OCI-LY7 (cell line): ENCODE results near the gene CCDC17. TPM values are rescaled to one million over a fixed set of nuclear protein-coding genes. Genes with fewer than 3 reads are reported as not detected.

Experiments
- BruUV-seq: library from RNA; stranded (reverse); fragments of 400-500 nt; replicated peaks from 2 replicates; lab custom pipeline; 2021; lab: Mats Ljungman, UMichigan
- CTCF ChIA-PET: fragments of 300-600 bp; sonication (Branson Sonifier 250); formaldehyde crosslinking; loops from one replicate; lab custom pipeline; 2022; ENCODE audit warnings: antibody characterized with exemption; ENCODE audit not compliant: unreplicated experiment; lab: Charles Lee
- POLR2A ChIA-PET: fragments of 300-600 bp; sonication (Branson Sonifier 250); formaldehyde crosslinking; loops from one replicate; lab custom pipeline; 2022; ENCODE audit warnings: antibody characterized with exemption; lab: Charles Lee
- DNase-seq: peaks from one replicate; pipeline ENCODE4 v3.0.0-alpha.2; 2015; ENCODE audit warnings: low spot score
- H2AFZ ChIP-seq: fragments of 200-600 bp; sonication (generic), shearing (Covaris generic); 2 replicates; pipeline ENCODE4 v1.6.1; 2014; ENCODE audit warnings: mild to moderate bottlenecking, antibody characterized with exemption, low read length, moderate library complexity
- H3K27ac ChIP-seq: fragments of 200-600 bp; sonication (generic); 2 replicates; pipeline ENCODE4 v1.5.1; 2014; ENCODE audit warnings: mixed run types, low read depth, mild to moderate bottlenecking, moderate library complexity, low read length, inconsistent platforms; ENCODE audit not compliant: poor library complexity, severe bottlenecking
- H3K36me3 ChIP-seq: fragments of 200-600 bp; sonication (generic); 2 replicates; pipeline ENCODE4 v1.6.1; 2014; ENCODE audit warnings: mild to moderate bottlenecking, antibody characterized with exemption, low read length, moderate library complexity, mixed read lengths; ENCODE audit not compliant: insufficient read depth
- H3K4me1 ChIP-seq: fragments of 200-600 bp; sonication (generic); 2 replicates; pipeline ENCODE4 v1.5.1; 2014; ENCODE audit warnings: mild to moderate bottlenecking, low read length; ENCODE audit not compliant: insufficient read depth, poor library complexity, severe bottlenecking
- H3K4me2 ChIP-seq: fragments of 200-600 bp; sonication (generic); 2 replicates; pipeline ENCODE4 v1.6.1; 2014; ENCODE audit warnings: mild to moderate bottlenecking, low read length
- H3K4me3 ChIP-seq: fragments of 200-600 bp; sonication (generic); 2 replicates; pipeline ENCODE4 v1.5.1; 2014; ENCODE audit warnings: mild to moderate bottlenecking, low read depth, low read length; ENCODE audit not compliant: poor library complexity, severe bottlenecking
- H3K79me2 ChIP-seq: fragments of 200-600 bp; sonication (generic); 2 replicates; pipeline ENCODE4 v1.6.1; 2016; ENCODE audit warnings: low read depth, mild to moderate bottlenecking, low read length, moderate library complexity, mixed read lengths; ENCODE audit not compliant: insufficient read depth
- H3K9me2 ChIP-seq: fragments of 200-600 bp; sonication (generic); 2 replicates; pipeline ENCODE4 v1.6.1; 2016; ENCODE audit warnings: mild to moderate bottlenecking, low read length, mixed read lengths; ENCODE audit not compliant: insufficient read depth
- H3K9me3 ChIP-seq: fragments of 200-600 bp; sonication (generic); 2 replicates; pipeline ENCODE4 v1.6.1; 2014; ENCODE audit warnings: mild to moderate bottlenecking, mixed run types, low read length, mixed read lengths
- H4K20me1 ChIP-seq: fragments of 200-600 bp; sonication (generic); 2 replicates; pipeline ENCODE4 v1.6.1; 2014; ENCODE audit warnings: mild to moderate bottlenecking, antibody characterized with exemption, low read length, moderate library complexity, mixed read lengths; ENCODE audit not compliant: insufficient read depth
- CTCF ChIP-seq: fragments of 200-600 bp; sonication (generic); conservative IDR thresholded peaks from 2 replicates; pipeline ENCODE4 v1.5.1; 2014; ENCODE audit warnings: mild to moderate bottlenecking, antibody characterized with exemption, low read length, moderate library complexity, mixed read lengths
- EZH2phosphoT487 ChIP-seq: fragments of 200-600 bp; sonication (generic); IDR thresholded peaks from 2 replicates; pipeline ENCODE4 v1.6.1; 2018; ENCODE audit warnings: low read depth, borderline replicate concordance, mild to moderate bottlenecking, mixed run types, antibody characterized with exemption, low read length, moderate library complexity, mixed read lengths
- intact Hi-C: fragments of 100-400 bp; cut with micrococcal nuclease; formaldehyde crosslinking; loops from one replicate; pipeline ENCODE4 v1.10.0; 2022; ENCODE audit not compliant: unreplicated experiment
- total RNA-seq, 2 experiments: library from RNA; depleted of rRNA in 1 of 2; stranded (reverse); fragments of >200 nt in 1 of 2; shearing (Covaris generic) in 1 of 2; gene quantifications; 2 replicates each; pipeline ENCODE4 v1.2.3, GENCODE V29; 2014 to 2022

The CCDC17 gene
- total RNA-seq, 2 experiments from 2014 or later: 3.2 to 5.0 TPM

- H3K36me3 ChIP-seq: peaks cover 29% of the 10 kb centered on the region
- no peaks in the 10 kb centered on the region for H3K79me2 ChIP-seq
- H4K20me1 ChIP-seq: no peaks in the 10 kb centered on the region
- no peak for DNase-seq
- no peaks in the 10 kb centered on the region for H3K9me3 ChIP-seq
- intact Hi-C loops: no loop called here
- ChIA-PET POLR2A (interaction anchor here (0.6 kb wide), 1 partner anchor 29 kb away, joined by 3 read pairs; no protein-coding TSS in a partner anchor), CTCF (no interaction called here)
- H3K4me2 ChIP-seq: no peak overlapping the region
- peaks cover 11% of the 10 kb centered on the region for H3K4me1 ChIP-seq
- H3K9me2 ChIP-seq: no peaks in the 10 kb centered on the region
- TF ChIP-seq EZH2phosphoT487 (no peak), CTCF (no peak)
- H3K27ac ChIP-seq: no peak overlapping the region
- no peak overlapping the region for H2AFZ ChIP-seq
- H3K4me3 ChIP-seq: no peak overlapping the region
- no TSS peak for BruUV-seq
These were observed 49.7 kb downstream of the CCDC17 start for GRCh38 chr1:45574105-45574626.

- DNase-seq: no peak
- H3K9me2 ChIP-seq: no peaks in the 10 kb centered on the region
- intact Hi-C loops: no loop called here
- H2AFZ ChIP-seq: no peak overlapping the region
- no peak for TF ChIP-seq CTCF
- no TSS peak for BruUV-seq
- CTCF ChIA-PET: no interaction called here
- H3K4me3 ChIP-seq: no peak overlapping the region
- H3K4me2 ChIP-seq: no peak overlapping the region
- no peak overlapping the region for H3K27ac ChIP-seq
- POLR2A ChIA-PET: interaction anchor here (0.9 kb wide), 1 partner anchor 72 kb away, joined by 3 read pairs; no protein-coding TSS in a partner anchor
- no peaks in the 10 kb centered on the region for H4K20me1 ChIP-seq
- peaks cover 3% of the 10 kb centered on the region for H3K4me1 ChIP-seq
- H3K9me3 ChIP-seq: no peaks in the 10 kb centered on the region
- H3K79me2 ChIP-seq: no peaks in the 10 kb centered on the region
- H3K36me3 ChIP-seq: peaks cover 37% of the 10 kb centered on the region
These were observed 50.5 kb downstream of the CCDC17 start for GRCh38 chr1:45573231-45573804.

GRCh38 chr1:45570631-45571030, 53.2 kb downstream of the CCDC17 start:
- H3K9me3 ChIP-seq: no peaks in the 10 kb centered on the region
- H2AFZ ChIP-seq: no peak overlapping the region
- H3K4me1 ChIP-seq: no peaks in the 10 kb centered on the region
- no peak for DNase-seq
- POLR2A ChIA-PET: interaction anchor here (0.7 to 1.1 kb wide), 3 partner anchors 12 to 52 kb away, joined by 3 to 5 read pairs (median 5); partner anchors contain the start of gene PRDX1
- H3K4me2 ChIP-seq: no peak overlapping the region
- H3K79me2 ChIP-seq: no peaks in the 10 kb centered on the region
- CTCF ChIA-PET: interaction anchor here (0.6 to 2.3 kb wide), 2 partner anchors 70 to 654 kb away, joined by 3 to 12 read pairs; partner anchors contain the start of genes CCDC163 and MMACHC
- H3K4me3 ChIP-seq: no peak overlapping the region
- TF ChIP-seq CTCF: no peak
- no peak for TF ChIP-seq EZH2phosphoT487
- no peaks in the 10 kb centered on the region for H4K20me1 ChIP-seq
- no peak overlapping the region for H3K27ac ChIP-seq
- intact Hi-C loops: loop anchor here (1.0 to 2.0 kb wide), 3 partner anchors 58 to 211 kb away; partner anchors contain the start of genes CCDC163 and MMACHC
- H3K9me2 ChIP-seq: no peaks in the 10 kb centered on the region
- H3K36me3 ChIP-seq: peaks cover 63% of the 10 kb centered on the region
- BruUV-seq: no TSS peak
